GM19452 (cell line): ENCODE measurements around the gene STT3B.
"Not testable (repeated sequence)": the region's sequence is repeated elsewhere in the genome, so short reads cannot be mapped to it uniquely, and the experiment has no call there.

ENCODE experiments used
- ATAC-seq: cut with Tn5 transposase; IDR thresholded peaks from one replicate; pipeline ENCODE4 v1.9.1; 2021; ENCODE audit not compliant: unreplicated experiment

STT3B gene

GRCh38 chr3:31590650-31591049 lies 57.9 kb downstream of the STT3B start:
- no peak for ATAC-seq

- no peak for ATAC-seq
Measured at GRCh38 chr3:31592764-31593163, 60.0 kb downstream of the STT3B start.

- no peak for ATAC-seq
Measured at GRCh38 chr3:31596176-31596575, 63.5 kb downstream of the STT3B start.

DNA sequence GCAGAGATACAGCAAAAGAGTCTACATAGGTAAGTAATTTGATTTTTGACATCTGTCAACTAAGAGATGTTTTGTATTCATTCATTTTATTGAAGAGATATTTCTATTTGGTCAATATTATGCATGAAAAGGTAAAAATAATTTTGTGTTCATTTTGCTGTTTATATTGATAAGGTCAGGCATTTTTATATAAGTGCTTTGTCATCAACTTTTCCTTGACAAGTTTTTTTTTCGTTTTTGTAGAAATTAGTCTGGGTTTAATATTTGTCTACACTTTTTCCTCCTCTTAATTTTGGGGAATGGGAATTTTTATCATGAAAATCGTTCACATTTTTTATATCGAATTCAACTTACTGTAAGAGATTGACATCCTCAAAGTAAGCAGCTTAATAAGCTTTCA lies 67.7 kb downstream of the STT3B start:
- ATAC-seq, result no peak

DNA sequence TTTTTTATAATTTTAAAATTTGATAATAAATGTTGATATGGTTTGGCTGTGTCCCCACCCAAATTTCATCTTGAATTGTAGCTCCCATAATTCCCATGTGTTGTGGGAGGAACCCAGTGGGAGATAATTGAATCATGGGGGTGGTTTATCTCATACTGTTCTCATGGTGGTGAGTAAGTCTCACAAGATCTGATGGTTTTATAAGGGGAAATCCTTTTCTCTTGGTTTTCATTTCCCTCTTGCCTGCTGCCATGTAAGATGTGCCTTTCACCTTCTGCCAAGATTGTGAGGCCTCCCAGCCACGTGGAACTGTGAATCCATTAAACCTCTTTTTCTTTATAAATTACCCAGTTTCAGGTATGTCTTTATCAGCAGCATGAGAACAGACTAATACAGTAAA lies 72.6 kb downstream of the STT3B start:
- ATAC-seq, result not testable (repeated sequence)

DNA sequence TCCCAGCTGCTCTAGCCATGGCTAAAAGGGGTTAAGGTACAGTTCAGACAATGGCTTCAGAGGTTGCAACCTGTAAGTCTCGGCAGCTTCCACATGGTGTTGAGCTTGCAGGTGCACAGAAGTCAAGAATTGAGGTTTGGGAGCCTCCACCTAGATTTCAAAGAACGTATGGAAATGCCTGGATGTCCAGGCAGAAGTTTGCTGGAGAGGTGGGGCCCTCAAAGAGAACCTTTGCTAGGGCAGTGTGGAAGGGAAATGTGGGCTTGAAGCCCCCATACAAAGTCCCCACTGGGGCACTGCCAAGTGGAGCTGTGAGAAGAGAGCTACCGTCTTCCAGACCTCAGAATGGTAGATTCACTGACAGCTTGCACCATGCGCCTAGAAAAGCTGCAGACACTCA lies 73.7 kb downstream of the STT3B start:
- no peak for ATAC-seq

GRCh38 chr3:31610700-31611275 lies 78.1 kb downstream of the STT3B start:
- no peak for ATAC-seq

DNA sequence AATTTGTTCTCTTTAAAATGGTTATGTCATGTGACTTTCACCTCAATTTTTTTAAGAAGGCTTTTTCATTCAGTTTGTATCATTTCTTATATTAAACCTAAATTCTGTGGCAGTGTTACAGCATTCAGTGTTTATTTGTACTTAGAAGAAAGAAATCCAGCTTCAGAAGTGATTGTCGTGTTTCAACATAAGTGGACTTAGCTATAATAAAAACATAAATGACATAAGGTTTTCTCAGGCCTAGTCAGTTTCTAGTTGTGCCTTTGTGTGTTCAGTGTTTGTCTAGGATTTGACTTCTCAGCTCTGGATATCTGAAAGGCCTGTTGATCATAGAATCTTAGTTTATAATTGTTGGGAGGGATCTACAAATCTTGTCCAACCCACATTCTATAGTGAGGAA lies 80.5 kb downstream of the STT3B start:
- ATAC-seq, result no peak

DNA sequence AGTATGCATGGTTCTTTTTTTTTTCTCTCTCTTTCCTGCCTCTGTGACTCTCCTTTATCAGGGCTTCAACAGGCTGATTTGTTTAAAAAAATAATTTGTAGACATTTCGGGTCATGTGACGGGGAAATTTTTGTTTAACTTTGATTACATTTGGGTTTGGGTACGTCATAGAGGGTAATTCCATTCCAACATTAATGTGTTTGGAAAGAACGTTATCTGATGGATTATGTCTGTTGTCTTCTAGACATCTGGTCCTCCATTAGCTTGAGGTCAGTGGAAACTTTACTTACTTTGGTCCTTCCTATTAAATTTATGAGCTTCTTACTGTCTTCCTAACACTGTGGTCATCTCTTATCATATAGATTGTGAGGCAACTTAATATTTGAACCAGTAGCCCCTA lies 80.9 kb downstream of the STT3B start:
- no peak for ATAC-seq

DNA sequence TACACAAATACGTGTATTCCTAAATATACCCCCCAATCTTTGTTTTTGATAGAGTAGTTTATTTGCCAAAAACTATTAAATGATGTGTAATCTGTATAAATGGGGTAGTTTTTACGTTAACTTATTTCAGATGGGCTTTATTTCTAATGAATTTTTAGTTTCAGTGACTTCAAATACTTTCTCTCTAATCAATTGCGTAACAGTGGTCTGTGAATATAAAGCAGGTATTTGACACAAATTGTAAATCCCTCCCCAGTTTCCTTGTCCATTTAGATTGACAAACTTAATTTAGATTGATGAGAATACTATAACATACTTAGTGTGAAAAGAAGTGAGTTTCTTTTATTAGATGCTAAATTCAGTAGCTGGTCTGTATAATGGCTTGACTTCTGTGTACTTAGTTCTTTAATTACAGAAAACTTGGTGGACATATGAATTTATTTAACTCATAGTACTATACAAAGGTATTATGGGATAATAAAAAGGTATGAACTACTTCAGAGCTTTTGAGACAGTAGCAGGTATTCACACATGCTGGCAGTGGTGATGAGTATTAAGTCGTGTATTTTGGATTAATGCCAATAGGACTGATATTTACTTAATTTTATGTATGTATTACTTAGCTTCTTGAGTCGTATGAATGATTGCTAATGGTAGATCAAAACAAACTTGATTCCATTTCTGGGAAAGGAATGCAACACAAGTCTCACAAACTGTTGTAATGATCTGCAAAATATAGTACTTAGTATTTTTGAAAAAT lies 81.6 kb downstream of the STT3B start:
- ATAC-seq, result no peak

GRCh38 chr3:31615071-31615875 lies 82.5 kb downstream of the STT3B start:
- ATAC-seq, result no peak

DNA sequence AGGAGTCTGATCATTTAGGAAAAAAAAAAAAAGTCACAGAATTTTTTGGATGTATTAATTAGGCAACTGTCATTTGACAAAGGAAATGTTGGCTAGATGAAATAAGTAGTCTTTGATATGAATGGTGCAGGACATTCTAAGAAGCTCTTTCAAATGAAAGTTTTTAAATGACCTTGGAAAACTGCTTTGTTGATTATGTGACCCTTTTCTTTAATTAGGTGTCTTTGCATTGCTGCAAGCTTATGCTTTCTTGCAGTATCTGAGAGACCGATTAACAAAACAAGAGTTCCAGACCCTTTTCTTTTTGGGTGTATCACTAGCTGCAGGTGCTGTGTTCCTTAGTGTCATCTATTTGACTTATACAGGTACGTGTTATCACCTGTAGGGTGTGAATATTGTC lies 84.0 kb downstream of the STT3B start:
- ATAC-seq, result no peak

DNA sequence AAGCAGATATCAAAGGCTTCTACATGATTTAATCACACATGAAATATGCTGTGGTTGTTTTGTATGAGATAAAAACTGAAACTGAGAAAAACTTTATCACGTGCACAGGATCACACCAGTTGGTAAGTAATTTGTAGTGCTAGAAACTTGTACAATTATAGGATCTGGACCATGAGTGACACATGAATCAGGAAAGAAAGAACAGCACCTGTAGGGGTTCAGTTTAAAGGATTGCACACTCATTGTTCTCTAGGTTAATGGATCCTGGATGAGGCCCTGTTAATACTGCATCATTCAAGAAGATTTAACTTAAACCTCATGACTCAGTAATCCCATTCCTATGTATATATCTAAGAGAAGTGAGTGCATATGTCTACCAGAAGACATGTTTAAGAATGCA lies 87.9 kb downstream of the STT3B start:
- ATAC-seq, result peak; percentile 44

- ATAC-seq, result no peak
Measured at GRCh38 chr3:31621314-31621713, 88.6 kb downstream of the STT3B start.

DNA sequence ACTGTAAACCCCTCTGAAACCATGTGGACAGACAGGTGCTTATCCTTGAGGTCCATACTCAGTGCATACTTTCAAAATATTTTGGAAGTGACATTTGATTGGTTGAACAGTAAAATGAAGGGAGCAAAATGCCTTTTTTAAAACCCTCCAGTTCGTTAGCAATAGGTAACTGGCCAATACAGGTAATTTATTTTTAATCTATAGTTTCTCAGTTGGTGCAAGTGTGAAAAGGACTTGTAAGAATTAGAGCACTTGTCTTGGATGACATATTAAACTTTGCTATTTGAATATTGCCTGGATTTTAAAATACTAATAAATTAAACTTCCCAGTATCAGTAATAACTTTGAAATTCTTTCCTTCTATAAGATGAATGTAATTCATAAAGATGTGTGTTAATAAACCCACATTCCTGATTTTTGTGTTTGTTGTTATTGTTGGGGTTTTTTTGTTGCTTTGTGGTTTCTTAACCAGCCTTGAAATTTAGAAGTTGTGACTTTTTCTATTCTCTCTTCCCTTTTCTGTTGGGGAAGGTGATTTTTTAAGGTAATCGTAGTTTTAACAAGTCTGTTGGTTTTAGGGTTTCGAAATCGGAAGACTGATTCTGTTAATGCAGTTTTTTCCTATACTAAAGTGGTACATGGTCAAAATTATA lies 90.0 kb downstream of the STT3B start:
- ATAC-seq, result peak; percentile 50

DNA sequence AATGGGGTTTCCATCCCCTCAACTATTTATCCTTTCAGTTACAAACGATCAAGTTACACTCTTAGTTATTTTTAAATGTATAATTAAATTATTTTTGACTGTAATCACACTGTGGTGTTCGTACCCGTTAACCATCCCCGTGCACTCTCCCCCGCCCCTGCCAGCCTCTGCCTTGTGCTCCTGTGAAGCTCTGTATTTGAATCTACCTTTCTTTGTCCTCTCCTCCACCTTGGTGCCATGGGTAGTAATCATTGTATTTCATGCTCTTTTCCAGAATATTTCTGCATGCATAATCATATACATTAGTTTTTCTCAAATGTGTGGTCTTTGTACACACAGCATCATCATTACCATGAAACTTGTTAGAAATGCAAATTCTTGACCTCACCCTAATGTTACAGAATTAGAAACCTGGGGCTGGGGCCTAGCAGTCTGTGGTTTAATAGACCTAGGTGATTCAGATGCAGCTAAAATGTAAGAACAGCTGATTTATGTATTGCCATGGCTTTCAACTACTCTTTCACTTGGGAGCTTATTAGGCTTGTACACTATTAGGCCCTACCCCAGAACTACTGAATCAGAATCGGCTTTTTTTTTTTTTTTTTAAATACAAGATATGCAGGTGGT lies 91.5 kb downstream of the STT3B start:
- no peak for ATAC-seq

DNA sequence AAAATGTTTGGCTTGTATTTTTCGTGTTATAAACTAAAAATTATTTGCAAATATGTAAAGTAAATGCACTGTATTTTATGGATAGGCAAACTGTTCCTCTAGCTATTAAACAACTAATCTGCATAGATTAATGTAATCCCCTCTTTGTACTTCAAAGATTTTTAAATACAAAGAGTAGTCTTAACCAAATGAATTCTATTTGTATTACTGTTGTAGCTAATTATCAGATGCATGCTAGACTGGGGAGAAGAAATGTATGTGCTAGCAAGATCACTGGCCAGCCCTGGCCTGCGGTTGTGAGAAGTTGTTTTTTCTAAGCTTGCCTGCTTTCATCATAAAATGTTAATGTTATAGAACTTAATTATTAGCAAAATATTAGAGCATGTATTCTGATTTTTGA lies 92.6 kb downstream of the STT3B start:
- ATAC-seq, result no peak

- no peak for ATAC-seq
Measured at GRCh38 chr3:31629054-31629453, 96.3 kb downstream of the STT3B start.

DNA sequence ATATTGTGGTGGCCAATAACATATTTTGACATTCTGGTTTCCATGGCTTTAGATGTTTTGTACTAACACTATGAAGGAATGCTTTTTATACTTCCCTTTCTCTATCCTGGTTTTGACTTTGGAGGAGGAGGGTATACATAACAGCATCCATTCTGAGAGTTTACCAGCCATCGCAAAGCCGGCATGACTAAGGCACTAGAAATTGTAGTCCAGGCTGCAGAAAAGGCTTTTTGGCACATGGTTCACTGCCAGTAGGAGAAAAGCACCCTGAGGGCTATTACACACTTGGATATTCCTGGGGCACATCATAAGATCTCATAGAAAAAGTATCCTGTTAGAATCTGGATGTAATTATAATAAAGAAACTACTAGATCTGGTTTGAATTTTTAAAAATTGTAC lies 101.8 kb downstream of the STT3B start:
- no peak for ATAC-seq

GRCh38 chr3:31635545-31635944 lies 102.8 kb downstream of the STT3B start:
- no peak for ATAC-seq

- ATAC-seq, result no peak
Measured at GRCh38 chr3:31636049-31636448, 103.3 kb downstream of the STT3B start.
